Stimulated activated naive CD8-positive, alpha-beta T cell treated with anti-CD3 and anti-CD28 coated beads, Interleukin-15, amount 100 ng/mL, for 72 hours (primary cell): ENCODE measurements around the gene UBE2L3.
"Not testable (repeated sequence)": the region's sequence is repeated elsewhere in the genome, so short reads cannot be mapped to it uniquely, and the experiment has no call there.

ENCODE experiments used
- ATAC-seq: fragments of 150-1000 bp; cut with Tn5 transposase; 2 replicates; pipeline ENCODE4 v1.10.0; 2021; ENCODE audit warnings: mild to moderate bottlenecking, moderate library complexity
- DNase-seq, 2 donors: peaks; one replicate each; pipeline ENCODE4 v3.0.0; 2021 to 2022
- H3K27ac Mint-ChIP-seq, 2 donors: one replicate each; pipeline ENCODE4 v1.8.0; 2022; ENCODE audit warnings: mild to moderate bottlenecking in 2 of 2, mixed read lengths in 2 of 2, moderate library complexity in 2 of 2
- H3K27me3 Mint-ChIP-seq: one replicate; pipeline ENCODE4 v1.8.0; 2022; ENCODE audit warnings: mixed read lengths
- H3K4me1 Mint-ChIP-seq: one replicate; pipeline ENCODE4 v1.8.0; 2022; ENCODE audit warnings: mild to moderate bottlenecking, mixed read lengths
- H3K4me3 Mint-ChIP-seq, 2 donors: one replicate each; pipeline ENCODE4 v1.8.0; 2022; ENCODE audit warnings: mild to moderate bottlenecking in 2 of 2, mixed read lengths in 2 of 2, moderate library complexity in 1 of 2
- H3K9me3 Mint-ChIP-seq, 2 donors: one replicate each; pipeline ENCODE4 v1.8.0; 2022; ENCODE audit warnings: mixed read lengths in 2 of 2

UBE2L3 gene

GRCh38 chr22:21589396-21589795, 21.9 kb downstream of the UBE2L3 start:
- H3K27me3 Mint-ChIP-seq, result no peaks in the 10 kb centered on the region
- no peak overlapping the region for H3K27ac Mint-ChIP-seq
- peaks cover 72% of the 10 kb centered on the region for H3K4me1 Mint-ChIP-seq
- ATAC-seq (no peak), DNase-seq (no peak)
- peak overlapping the region in 1 of 2 donors; percentile 14 for H3K4me3 Mint-ChIP-seq
- H3K9me3 Mint-ChIP-seq, result no peaks in the 10 kb centered on the region

- H3K9me3 Mint-ChIP-seq, result no peaks in the 10 kb centered on the region
- H3K27ac Mint-ChIP-seq, result peak overlapping the region; percentile 75 to 90
Observed at GRCh38 chr22:21590809-21591641, 23.5 kb downstream of the UBE2L3 start.

GRCh38 chr22:21591695-21592094, 24.2 kb downstream of the UBE2L3 start:
- H3K4me3 Mint-ChIP-seq, result no peak overlapping the region
- ATAC-seq, result no peak

More at GRCh38 chr22:21590809-21591641, 23.5 kb downstream of the UBE2L3 start:
- no peaks in the 10 kb centered on the region for H3K27me3 Mint-ChIP-seq
- ATAC-seq, result no peak
- DNase-seq, result no peak
- H3K4me3 Mint-ChIP-seq, result no peak overlapping the region
- H3K4me1 Mint-ChIP-seq, result peaks cover 70% of the 10 kb centered on the region

GRCh38 chr22:21592422-21592821, 24.9 kb downstream of the UBE2L3 start:
- ATAC-seq (no peak), DNase-seq (no peak)
- no peak overlapping the region for H3K27ac Mint-ChIP-seq
- H3K4me1 Mint-ChIP-seq, result peaks cover 63% of the 10 kb centered on the region
- H3K4me3 Mint-ChIP-seq, result no peak overlapping the region
- no peaks in the 10 kb centered on the region for H3K27me3 Mint-ChIP-seq
- no peaks in the 10 kb centered on the region for H3K9me3 Mint-ChIP-seq

More at GRCh38 chr22:21591695-21592094, 24.2 kb downstream of the UBE2L3 start:
- Mint-ChIP-seq H3K27me3 (no peaks in the 10 kb centered on the region), H3K27ac (peak overlapping the region; percentile 29 to 90), H3K4me1 (peaks cover 70% of the 10 kb centered on the region), H3K9me3 (no peaks in the 10 kb centered on the region)
- DNase-seq, result no peak

GRCh38 chr22:21593406-21594232, 26.1 kb downstream of the UBE2L3 start:
- Mint-ChIP-seq H3K9me3 (no peaks in the 10 kb centered on the region), H3K4me1 (peaks cover 57% of the 10 kb centered on the region), H3K4me3 (no peak overlapping the region), H3K27ac (no peak overlapping the region), H3K27me3 (no peaks in the 10 kb centered on the region)
- DNase-seq, result no peak
- ATAC-seq, result no peak

GRCh38 chr22:21594865-21595452, 27.4 kb downstream of the UBE2L3 start:
- H3K4me1 Mint-ChIP-seq, result peaks cover 56% of the 10 kb centered on the region
- DNase-seq (no peak), ATAC-seq (no peak)
- no peaks in the 10 kb centered on the region for H3K9me3 Mint-ChIP-seq
- H3K27me3 Mint-ChIP-seq, result no peaks in the 10 kb centered on the region
- no peak overlapping the region for H3K27ac Mint-ChIP-seq
- H3K4me3 Mint-ChIP-seq, result no peak overlapping the region

GRCh38 chr22:21596356-21597135, 29.0 kb downstream of the UBE2L3 start:
- peaks cover 43% of the 10 kb centered on the region for H3K4me1 Mint-ChIP-seq
- H3K27ac Mint-ChIP-seq, DNase-seq, H3K4me3 Mint-ChIP-seq, ATAC-seq, H3K27me3 Mint-ChIP-seq, H3K9me3 Mint-ChIP-seq: not testable (repeated sequence)

GRCh38 chr22:21598302-21598701, 30.8 kb downstream of the UBE2L3 start:
- Mint-ChIP-seq H3K27me3 (no peaks in the 10 kb centered on the region), H3K9me3 (no peaks in the 10 kb centered on the region), H3K27ac (no peak overlapping the region), H3K4me1 (peaks cover 42% of the 10 kb centered on the region), H3K4me3 (no peak overlapping the region)
- ATAC-seq, result no peak
- no peak for DNase-seq

- Mint-ChIP-seq H3K27ac (peak overlapping the region; percentile 67 to 81), H3K4me1 (peaks cover 35% of the 10 kb centered on the region), H3K27me3 (no peaks in the 10 kb centered on the region), H3K4me3 (no peak overlapping the region), H3K9me3 (no peaks in the 10 kb centered on the region)
- ATAC-seq, result no peak
- no peak for DNase-seq
Observed at GRCh38 chr22:21599053-21599893, 31.8 kb downstream of the UBE2L3 start.

GRCh38 chr22:21602579-21602978, 35.1 kb downstream of the UBE2L3 start:
- ATAC-seq (no peak), DNase-seq (no peak)
- peak overlapping the region in 1 of 2 donors; percentile 45 for H3K27ac Mint-ChIP-seq
- no peaks in the 10 kb centered on the region for H3K9me3 Mint-ChIP-seq
- no peak overlapping the region for H3K4me3 Mint-ChIP-seq
- H3K4me1 Mint-ChIP-seq, result peaks cover 50% of the 10 kb centered on the region
- no peaks in the 10 kb centered on the region for H3K27me3 Mint-ChIP-seq

GRCh38 chr22:21603973-21604372, 36.5 kb downstream of the UBE2L3 start:
- Mint-ChIP-seq H3K4me3 (no peak overlapping the region), H3K9me3 (no peaks in the 10 kb centered on the region), H3K27ac (no peak overlapping the region), H3K27me3 (no peaks in the 10 kb centered on the region), H3K4me1 (peaks cover 43% of the 10 kb centered on the region)
- ATAC-seq, result no peak
- no peak for DNase-seq

GRCh38 chr22:21605887-21606564, 38.5 kb downstream of the UBE2L3 start:
- peaks cover 34% of the 10 kb centered on the region for H3K4me1 Mint-ChIP-seq
- no peak for ATAC-seq

GRCh38 chr22:21606775-21607174, 39.3 kb downstream of the UBE2L3 start:
- ATAC-seq (no peak), DNase-seq (no peak)
- Mint-ChIP-seq H3K4me1 (peaks cover 34% of the 10 kb centered on the region), H3K4me3 (no peak overlapping the region), H3K27ac (peak overlapping the region in 1 of 2 donors; percentile 95), H3K27me3 (no peaks in the 10 kb centered on the region), H3K9me3 (no peaks in the 10 kb centered on the region)

More at GRCh38 chr22:21605887-21606564, 38.5 kb downstream of the UBE2L3 start:
- no peak for DNase-seq
- Mint-ChIP-seq H3K27me3 (no peaks in the 10 kb centered on the region), H3K9me3 (no peaks in the 10 kb centered on the region), H3K4me3 (no peak overlapping the region), H3K27ac (no peak overlapping the region)
